Camera-type eye (tissue), 1 donor: ENCODE data around the gene KANTR. TPM values are rescaled to one million over a fixed set of nuclear protein-coding genes. Genes with fewer than 3 reads are reported as not detected.

Experiments
- total RNA-seq: library from RNA; depleted of rRNA; stranded (reverse); fragments of >200 nt; gene quantifications from one replicate; pipeline ENCODE4 v1.2.3, GENCODE V29; 2014

Gene KANTR, protein sequence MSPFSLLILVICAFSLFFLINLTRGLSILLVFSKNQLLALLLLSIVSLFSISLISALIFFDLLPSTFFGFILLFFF
- 50.6 TPM for total RNA-seq

DNA sequence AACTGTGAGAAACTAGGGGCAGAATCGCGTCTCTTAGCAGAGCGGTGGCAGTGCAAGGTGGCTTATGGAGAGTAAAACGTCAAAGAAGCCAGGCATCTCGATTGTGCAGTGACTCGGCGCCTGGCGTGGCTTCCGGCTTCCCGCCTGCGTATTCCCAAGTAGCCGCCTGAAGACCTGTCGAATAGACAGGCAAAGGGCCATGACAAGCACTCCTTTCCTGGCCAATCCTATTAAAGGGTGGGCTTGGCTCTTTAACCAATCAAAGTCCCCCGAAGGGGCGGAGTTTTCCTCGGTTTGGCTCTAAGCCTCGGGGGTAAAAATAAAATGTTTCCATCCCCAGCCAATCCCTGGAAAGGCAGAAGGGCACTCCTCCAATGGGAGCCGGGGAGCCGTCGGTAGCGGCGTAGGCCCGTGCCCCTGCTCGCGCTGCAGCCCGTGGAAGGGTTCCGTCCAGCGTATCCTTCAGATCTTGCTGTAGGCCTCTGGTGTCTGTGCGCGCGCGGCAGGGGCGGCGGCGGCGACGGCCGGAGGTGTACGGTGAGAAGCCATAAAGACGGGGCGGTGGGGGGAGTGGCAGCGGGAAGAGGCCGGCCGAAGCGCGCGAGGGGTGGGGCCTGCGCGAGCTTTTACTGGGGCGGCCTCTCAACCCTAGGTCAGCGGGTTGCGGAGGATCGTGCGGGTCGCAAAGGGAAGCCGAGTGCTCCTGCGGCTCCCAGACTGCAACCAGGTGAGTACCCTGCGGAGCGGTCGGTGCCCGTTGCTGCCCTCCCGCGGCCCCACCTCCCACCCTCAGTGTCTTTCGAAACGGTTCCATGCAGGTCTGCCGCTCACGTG lies at the start of gene KANTR:
KANTR (plus strand) TSS at position 395 of the 834 bp plus-strand sequence. CDS start 30,131 bp downstream, outside the sequence.

DNA sequence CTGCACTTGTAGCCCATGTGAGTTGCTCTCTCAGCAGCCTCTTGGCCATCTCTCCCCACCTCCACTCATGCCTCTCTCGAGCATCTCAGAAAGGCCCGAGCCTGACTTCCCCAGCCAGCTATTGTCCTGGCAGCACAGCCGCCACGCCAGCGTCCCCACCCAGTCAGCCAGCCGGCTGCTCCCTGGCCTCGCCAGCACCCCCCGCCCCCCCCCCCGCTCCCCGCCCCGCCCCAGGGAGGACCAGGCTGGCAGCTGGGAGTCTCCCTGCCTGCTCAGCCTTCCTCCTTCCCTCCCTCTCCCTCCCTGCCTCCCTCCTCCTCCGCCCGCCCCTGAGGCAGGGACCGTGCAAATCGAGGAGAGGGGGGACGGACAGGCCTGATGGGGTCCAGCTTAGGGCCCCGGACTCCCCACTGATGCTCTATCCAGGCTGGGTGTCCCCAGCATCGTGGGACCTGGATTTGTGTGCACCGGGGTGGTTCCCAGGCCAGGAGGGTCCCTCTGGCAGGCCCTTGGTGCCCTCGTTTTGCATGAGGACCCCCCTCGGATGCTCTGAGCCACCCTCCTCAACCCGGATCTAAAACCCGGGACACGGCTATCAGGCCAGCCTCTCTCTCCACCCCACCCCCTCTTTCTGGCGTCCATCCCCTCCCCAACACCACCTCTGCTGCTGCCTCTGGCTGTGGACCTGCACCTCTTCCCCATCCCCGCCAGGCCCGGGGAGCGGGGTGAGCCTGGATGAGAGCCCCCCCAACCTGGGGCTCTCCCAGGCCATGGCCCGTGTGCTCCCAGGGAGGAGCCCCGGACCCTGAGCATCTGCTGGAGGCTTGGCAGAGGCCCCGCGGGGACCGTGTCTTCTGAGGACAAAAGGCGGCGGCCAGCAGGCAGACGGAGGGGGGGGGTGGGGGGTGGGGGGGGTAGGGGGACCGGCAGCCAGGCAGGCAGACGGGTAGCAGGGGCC lies 45.5 kb upstream of the KANTR start, which contains the start of gene GPR173:
GPR173 (plus strand) TSS at position 621 of the 958 bp plus-strand sequence. CDS start 27,833 bp downstream, outside the sequence.

DNA sequence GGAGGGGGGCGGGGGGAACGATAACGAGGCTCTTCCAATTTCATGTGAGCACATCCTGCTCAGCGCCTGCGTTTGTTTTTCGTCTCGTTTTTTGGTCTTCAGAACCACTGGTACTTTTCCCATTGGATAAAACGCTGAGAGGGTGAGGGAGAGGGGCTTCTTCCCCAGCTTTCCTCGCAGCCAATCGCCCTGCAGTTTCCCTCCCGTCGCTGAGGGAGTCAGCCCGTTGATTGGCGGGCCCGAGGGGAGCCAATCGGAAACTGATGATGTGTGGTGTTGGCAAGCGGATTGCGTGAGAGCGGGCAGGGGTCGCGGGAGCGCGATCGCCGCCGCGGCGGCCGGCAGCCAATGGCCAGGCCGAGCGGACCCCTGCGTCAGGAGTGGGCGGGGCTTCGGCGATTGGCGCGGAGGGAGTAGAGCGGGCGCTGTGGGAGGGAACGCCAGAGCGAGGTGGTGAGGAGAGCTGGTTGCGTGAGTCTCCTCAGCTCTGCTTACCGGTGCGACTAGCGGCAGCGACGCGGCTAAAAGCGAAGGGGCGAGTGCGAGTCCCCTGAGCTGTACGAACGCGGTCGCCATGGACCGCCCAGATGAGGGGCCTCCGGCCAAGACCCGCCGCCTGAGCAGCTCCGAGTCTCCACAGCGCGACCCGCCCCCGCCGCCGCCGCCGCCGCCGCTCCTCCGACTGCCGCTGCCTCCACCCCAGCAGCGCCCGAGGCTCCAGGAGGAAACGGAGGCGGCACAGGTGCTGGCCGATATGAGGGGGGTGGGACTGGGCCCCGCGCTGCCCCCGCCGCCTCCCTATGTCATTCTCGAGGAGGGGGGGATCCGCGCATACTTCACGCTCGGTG lies 11.8 kb upstream of the KANTR start, which contains the start of gene TSPYL2:
TSPYL2 (plus strand) TSS at position 443 of the 848 bp plus-strand sequence; CDS start at position 575, 132 bp downstream.

Other genes starting within 250 kb of the KANTR start
- gene XAGE3, start 226.1 kb upstream of the KANTR start, total RNA-seq, result not detected
- gene FAM156B, start 196.8 kb upstream of the KANTR start, total RNA-seq, result 33.8 TPM
- gene FAM156A, start 135.6 kb upstream of the KANTR start, total RNA-seq, result 53.8 TPM
- 26.3 TPM for gene GPR173, start 45.4 kb upstream of the KANTR start, total RNA-seq
- 37.1 TPM for gene TSPYL2, start 11.8 kb upstream of the KANTR start, total RNA-seq
- 205 TPM for gene KDM5C, start 131.1 kb downstream of the KANTR start, total RNA-seq
- gene IQSEC2, start 187.4 kb downstream of the KANTR start, total RNA-seq, result 8.9 TPM